ENCODE data around the gene MTMR2. TPM values are rescaled to one million over a fixed set of nuclear protein-coding genes. Genes with fewer than 3 reads are reported as not detected.

Gene MTMR2
- total and polyA plus RNA-seq, 2 donors (not counting 3 experiments of a cell fraction or from before 2014, with no cell fraction given), result 19.5 to 49.5 TPM

DNA sequence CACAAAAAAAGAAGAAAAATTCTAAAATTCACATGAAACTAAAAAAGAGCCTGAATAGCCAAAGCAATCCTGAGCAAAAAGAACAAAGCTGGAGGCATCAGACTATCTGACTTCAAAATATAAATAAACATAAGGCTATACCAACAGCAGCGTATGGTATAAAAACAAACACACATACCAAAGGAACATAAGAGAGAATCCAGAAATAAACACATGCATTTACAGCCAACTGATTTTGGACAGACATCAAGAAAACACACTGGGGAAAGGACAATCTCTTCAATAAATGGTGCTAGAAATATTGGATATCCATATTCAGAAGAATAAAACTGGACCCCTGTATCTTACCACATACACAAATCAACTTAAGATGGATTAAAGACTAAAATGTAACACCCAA is 2.8 kb upstream of the MTMR2 start:
- H3K9me1 ChIP-seq (replicated peaks; ENCODE audit: control insufficient read depth, extremely low read depth, insufficient read depth, low read length), result no peaks in the 10 kb centered on the region
- TF ChIP-seq MYC (IDR thresholded peaks at IDR 0.05; ENCODE audit: low read depth, low read length) (no peak), POLR2AphosphoS5 (IDR thresholded peaks at IDR 0.05; ENCODE audit: insufficient read depth, low read depth, low read length) (no peak), GATA2 (IDR thresholded peaks at IDR 0.05; ENCODE audit: insufficient read depth, insufficient read length, low read depth, low read length) (no peak), FOS (IDR thresholded peaks at IDR 0.05; ENCODE audit: borderline replicate concordance, insufficient read depth, low read length) (no peak), POLR2A (IDR thresholded peaks at IDR 0.05; ENCODE audit: low read depth, low read length) (no peak), JUN (IDR thresholded peaks at IDR 0.05; ENCODE audit: borderline replicate concordance, insufficient read depth, insufficient read length, low read depth) (no peak)
- TF ChIP-seq, protein P1, sequence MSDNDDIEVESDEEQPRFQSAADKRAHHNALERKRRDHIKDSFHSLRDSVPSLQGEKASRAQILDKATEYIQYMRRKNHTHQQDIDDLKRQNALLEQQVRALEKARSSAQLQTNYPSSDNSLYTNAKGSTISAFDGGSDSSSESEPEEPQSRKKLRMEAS (IDR thresholded peaks at IDR 0.05; ENCODE audit: insufficient read depth, insufficient read length), result no peak
- TF ChIP-seq, protein P2, sequence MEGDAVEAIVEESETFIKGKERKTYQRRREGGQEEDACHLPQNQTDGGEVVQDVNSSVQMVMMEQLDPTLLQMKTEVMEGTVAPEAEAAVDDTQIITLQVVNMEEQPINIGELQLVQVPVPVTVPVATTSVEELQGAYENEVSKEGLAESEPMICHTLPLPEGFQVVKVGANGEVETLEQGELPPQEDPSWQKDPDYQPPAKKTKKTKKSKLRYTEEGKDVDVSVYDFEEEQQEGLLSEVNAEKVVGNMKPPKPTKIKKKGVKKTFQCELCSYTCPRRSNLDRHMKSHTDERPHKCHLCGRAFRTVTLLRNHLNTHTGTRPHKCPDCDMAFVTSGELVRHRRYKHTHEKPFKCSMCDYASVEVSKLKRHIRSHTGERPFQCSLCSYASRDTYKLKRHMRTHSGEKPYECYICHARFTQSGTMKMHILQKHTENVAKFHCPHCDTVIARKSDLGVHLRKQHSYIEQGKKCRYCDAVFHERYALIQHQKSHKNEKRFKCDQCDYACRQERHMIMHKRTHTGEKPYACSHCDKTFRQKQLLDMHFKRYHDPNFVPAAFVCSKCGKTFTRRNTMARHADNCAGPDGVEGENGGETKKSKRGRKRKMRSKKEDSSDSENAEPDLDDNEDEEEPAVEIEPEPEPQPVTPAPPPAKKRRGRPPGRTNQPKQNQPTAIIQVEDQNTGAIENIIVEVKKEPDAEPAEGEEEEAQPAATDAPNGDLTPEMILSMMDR (IDR thresholded peaks at IDR 0.05; ENCODE audit: extremely low read depth in 1 of 2, insufficient read depth in 1 of 2, low read depth in 1 of 2, low read length in 2 of 2), result no peak
- DNase-seq (ENCODE audit: low read depth, low spot score) (no peak), FAIRE-seq (no peak)
- intact Hi-C loops (cut with micrococcal nuclease), result no loop called here
- H3K9me3 ChIP-seq (replicated peaks; ENCODE audit: control insufficient read depth, insufficient read depth, low read length), result no peaks in the 10 kb centered on the region
- H4K20me1 ChIP-seq (replicated peaks; ENCODE audit: control insufficient read depth, extremely low read depth, insufficient read depth, low read length), result no peaks in the 10 kb centered on the region
- H3K79me2 ChIP-seq (ENCODE audit: control insufficient read depth, insufficient read depth, low read length), result peaks cover 23% of the 10 kb centered on the region
- POLR2A ChIA-PET, result interaction anchor here (0.7 kb wide), 2 partner anchors 135 to 435 kb away, joined by 5 to 7 read pairs; no protein-coding TSS in a partner anchor
- H3K36me3 ChIP-seq (ENCODE audit: control insufficient read depth in 2 of 2, extremely low read depth in 1 of 2, insufficient read depth in 2 of 2, low read length in 2 of 2), result no peaks in the 10 kb centered on the region
- CTCF ChIA-PET, result interaction anchor here (0.7 kb wide), 1 partner anchor 77 kb away, joined by 3 read pairs; no protein-coding TSS in a partner anchor
- H3K27me3 ChIP-seq (ENCODE audit: control insufficient read depth in 2 of 2, insufficient read depth in 2 of 2, low read length in 2 of 2), result no peaks in the 10 kb centered on the region
- no TSS peak for BruUV-seq (replicated peaks)
- no peak overlapping the region for H3K4me2 ChIP-seq (ENCODE audit: insufficient read depth, low read length)
- H3K4me1 ChIP-seq (ENCODE audit: control insufficient read depth, extremely low read depth, insufficient read depth, low read length), result peaks cover 22% of the 10 kb centered on the region
- no peak overlapping the region for H2AFZ ChIP-seq (ENCODE audit: low read depth, low read length)
- dilution Hi-C loops (cut with MboI; ENCODE audit: extremely low pct_ligation_motif_present, low sequenced_read_pairs), result no loop called here
- H3K27ac ChIP-seq (ENCODE audit: insufficient read depth, low read depth, low read length), result no peak overlapping the region
- no peak overlapping the region for H3K4me3 ChIP-seq (replicated peaks in 1 of 3; ENCODE audit: insufficient read depth in 1 of 3, low read depth in 1 of 3, low read length in 3 of 3)
- H3K9ac ChIP-seq (replicated peaks; ENCODE audit: extremely low read depth, insufficient read depth, low read length), result no peak overlapping the region

Data from endothelial cell of umbilical vein (primary cell).